ENCODE measurements around the gene FGF13.

FGF13 gene

GRCh38 chrX:138651494-138651893 is 60.0 kb downstream of the FGF13 start:
- DNase-seq = no peak

- DNase-seq = no peak
These were observed 62.9 kb downstream of the FGF13 start for GRCh38 chrX:138648568-138648967.

- no peak for DNase-seq
These were observed 72.5 kb downstream of the FGF13 start for GRCh38 chrX:138638996-138639395.
